ENCODE results near the gene ANTXR1.

Gene ANTXR1

GRCh38 chr2:69095305-69095704 lies 82.3 kb downstream of the ANTXR1 start:
- Histone ChIP-seq H3K27ac (no peak overlapping the region), H3K36me3 (peaks cover 8% of the 10 kb centered on the region; the same call in 1 of the 2 replicates), H3K9me3 (ENCODE audit: severe bottlenecking) (no peaks in the 10 kb centered on the region), H3K4me3 (ENCODE audit: low read depth, low read length) (no peak overlapping the region), H3K27me3 (ENCODE audit: insufficient read depth, low read depth, severe bottlenecking) (no peaks in the 10 kb centered on the region)
- TF ChIP-seq CTCF (IDR thresholded peaks at IDR 0.05; ENCODE audit: low read depth, low read length) = no peak
- DNase-seq = no peak

DNA sequence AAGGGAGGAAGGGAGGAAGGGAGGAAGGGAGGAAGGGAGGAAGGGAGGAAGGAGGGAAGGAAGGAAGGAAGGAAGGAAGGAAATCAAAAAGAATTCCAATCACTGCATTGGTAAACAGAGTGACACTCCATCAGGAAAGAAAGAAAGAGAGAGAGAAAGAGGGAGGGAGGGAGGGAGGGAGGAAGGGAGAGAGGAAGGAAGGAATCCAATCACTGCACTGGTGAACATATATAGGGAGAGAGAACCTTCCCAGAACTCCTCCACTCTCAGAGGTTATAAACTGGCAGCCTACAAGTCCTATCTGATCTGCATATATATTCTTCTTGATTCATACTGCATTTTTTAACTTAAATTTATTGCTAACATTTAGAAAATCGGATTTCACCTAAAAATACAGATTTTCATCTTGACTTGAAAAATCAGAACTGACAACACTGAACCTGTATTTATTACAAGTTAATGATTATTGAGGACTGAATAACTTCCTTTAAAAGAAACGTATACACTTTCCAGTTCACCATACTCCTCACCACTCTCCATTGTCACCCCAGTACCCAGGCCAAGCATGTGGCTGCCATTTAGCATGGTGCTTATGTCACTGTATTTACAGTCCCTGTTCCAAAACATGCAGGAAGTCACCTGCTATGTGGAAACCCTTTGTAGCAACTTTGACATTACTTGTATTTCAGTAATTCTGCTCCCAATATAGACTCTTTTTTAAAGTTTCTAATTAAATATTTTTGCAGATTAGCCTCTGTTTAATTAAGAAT lies 83.5 kb downstream of the ANTXR1 start:
- no peak overlapping the region for H3K27ac ChIP-seq
- peaks cover 6% of the 10 kb centered on the region; the same call in 1 of the 2 replicates for H3K36me3 ChIP-seq
- DNase-seq = no peak
- H3K9me3 ChIP-seq (ENCODE audit: severe bottlenecking) = no peaks in the 10 kb centered on the region
- no peak for TF ChIP-seq CTCF (IDR thresholded peaks at IDR 0.05; ENCODE audit: low read depth, low read length)
- H3K27me3 ChIP-seq (ENCODE audit: insufficient read depth, low read depth, severe bottlenecking) = no peaks in the 10 kb centered on the region
- no peak overlapping the region for H3K4me3 ChIP-seq (ENCODE audit: low read depth, low read length)

DNA sequence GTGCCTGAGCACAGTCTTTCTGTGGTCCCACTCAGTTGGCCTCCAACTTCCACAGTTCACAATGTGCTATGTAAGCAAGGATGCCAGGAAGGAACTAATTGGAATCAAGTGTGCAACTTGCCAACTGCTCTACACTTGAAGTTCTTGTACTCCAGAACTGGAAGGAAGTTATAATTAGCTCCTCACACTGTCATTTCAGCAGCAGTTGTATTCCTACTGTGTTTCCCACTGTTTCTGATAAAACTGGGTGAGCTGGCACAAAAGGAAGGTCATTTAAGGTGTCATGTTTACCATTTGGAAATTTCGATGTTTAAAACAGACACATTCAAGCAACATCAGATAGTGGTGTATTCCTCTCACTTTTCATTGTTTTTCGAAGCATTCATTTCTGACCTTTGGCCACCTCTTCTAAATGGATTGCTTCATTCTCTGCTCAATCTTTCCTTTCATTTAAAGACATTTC lies 84.2 kb downstream of the ANTXR1 start:
- H3K9me3 ChIP-seq (ENCODE audit: severe bottlenecking) = no peaks in the 10 kb centered on the region
- TF ChIP-seq CTCF (IDR thresholded peaks at IDR 0.05; ENCODE audit: low read depth, low read length) = no peak
- H3K27me3 ChIP-seq (ENCODE audit: insufficient read depth, low read depth, severe bottlenecking) = no peaks in the 10 kb centered on the region
- H3K36me3 ChIP-seq = no peaks in the 10 kb centered on the region; the same call in 1 of the 2 replicates
- no peak for DNase-seq
- H3K27ac ChIP-seq = no peak overlapping the region
- no peak overlapping the region for H3K4me3 ChIP-seq (ENCODE audit: low read depth, low read length)

GRCh38 chr2:69097891-69098655 lies 85.1 kb downstream of the ANTXR1 start:
- Histone ChIP-seq H3K9me3 (ENCODE audit: severe bottlenecking) (no peaks in the 10 kb centered on the region), H3K4me3 (ENCODE audit: low read depth, low read length) (no peak overlapping the region), H3K27me3 (ENCODE audit: insufficient read depth, low read depth, severe bottlenecking) (no peaks in the 10 kb centered on the region), H3K36me3 (peaks cover 4% of the 10 kb centered on the region), H3K27ac (no peak overlapping the region)
- no peak for TF ChIP-seq CTCF (IDR thresholded peaks at IDR 0.05; ENCODE audit: low read depth, low read length)
- no peak for DNase-seq

- Histone ChIP-seq H3K27me3 (ENCODE audit: insufficient read depth, low read depth, severe bottlenecking) (no peaks in the 10 kb centered on the region), H3K27ac (no peak overlapping the region), H3K4me3 (ENCODE audit: low read depth, low read length) (no peak overlapping the region), H3K9me3 (ENCODE audit: severe bottlenecking) (no peaks in the 10 kb centered on the region), H3K36me3 (peaks cover 9% of the 10 kb centered on the region)
- no peak for TF ChIP-seq CTCF (IDR thresholded peaks at IDR 0.05; ENCODE audit: low read depth, low read length)
- no peak for DNase-seq
These were observed 86.6 kb downstream of the ANTXR1 start for GRCh38 chr2:69099541-69099940.
